ENCODE data around the gene ACSL6.

Gene ACSL6

GRCh38 chr5:131994090-131994489 lies 17.4 kb downstream of the ACSL6 start:
- Histone ChIP-seq H3K36me3 (ENCODE audit: insufficient read depth, low read length) (no peaks in the 10 kb centered on the region), H3K9me2 (replicated peaks; ENCODE audit: low read depth, low read length) (no peaks in the 10 kb centered on the region), H3K4me3 (ENCODE audit: low read length, poor library complexity, severe bottlenecking) (no peak overlapping the region), H3K9me3 (ENCODE audit: insufficient read depth, low read depth, low read length) (no peaks in the 10 kb centered on the region), H3K9ac (ENCODE audit: low read depth, low read length, poor library complexity, severe bottlenecking) (no peak overlapping the region), H3K79me2 (ENCODE audit: insufficient read depth, low read length) (peaks cover 8% of the 10 kb centered on the region; the same call in 1 of the 2 replicates), H3K27me3 (ENCODE audit: insufficient read depth, low read length, poor library complexity, severe bottlenecking) (no peaks in the 10 kb centered on the region), H4K20me1 (ENCODE audit: insufficient read depth, low read length, poor library complexity, severe bottlenecking) (no peaks in the 10 kb centered on the region), H3K4me2 (ENCODE audit: low read depth, low read length, poor library complexity, severe bottlenecking) (no peak overlapping the region), H3F3A (ENCODE audit: low read depth) (peaks cover 3% of the 10 kb centered on the region; the same call in 1 of the 2 replicates), H3K4me1 (ENCODE audit: insufficient read depth, low read length, poor library complexity, severe bottlenecking) (peaks cover 45% of the 10 kb centered on the region), H2AFZ (ENCODE audit: low read length) (no peak overlapping the region)
- TF ChIP-seq CTCF (conservative IDR thresholded peaks at IDR 0.05; ENCODE audit: low read length) (no peak), EZH2phosphoT487 (IDR thresholded peaks at IDR 0.05; ENCODE audit: borderline replicate concordance) (no peak)

- Histone ChIP-seq H2AFZ (ENCODE audit: low read length) (no peak overlapping the region), H4K20me1 (ENCODE audit: insufficient read depth, low read length, poor library complexity, severe bottlenecking) (no peaks in the 10 kb centered on the region), H3K9me2 (replicated peaks; ENCODE audit: low read depth, low read length) (no peaks in the 10 kb centered on the region), H3K27me3 (ENCODE audit: insufficient read depth, low read length, poor library complexity, severe bottlenecking) (no peaks in the 10 kb centered on the region), H3K4me3 (ENCODE audit: low read length, poor library complexity, severe bottlenecking) (no peak overlapping the region), H3K4me1 (ENCODE audit: insufficient read depth, low read length, poor library complexity, severe bottlenecking) (peaks cover 41% of the 10 kb centered on the region), H3K79me2 (ENCODE audit: insufficient read depth, low read length) (peaks cover 8% of the 10 kb centered on the region; the same call in 1 of the 2 replicates), H3K9ac (ENCODE audit: low read depth, low read length, poor library complexity, severe bottlenecking) (no peak overlapping the region), H3K36me3 (ENCODE audit: insufficient read depth, low read length) (no peaks in the 10 kb centered on the region), H3K4me2 (ENCODE audit: low read depth, low read length, poor library complexity, severe bottlenecking) (no peak overlapping the region), H3K9me3 (ENCODE audit: insufficient read depth, low read depth, low read length) (no peaks in the 10 kb centered on the region), H3F3A (ENCODE audit: low read depth) (no peaks in the 10 kb centered on the region)
- no peak for TF ChIP-seq EZH2phosphoT487 (IDR thresholded peaks at IDR 0.05; ENCODE audit: borderline replicate concordance)
- no peak for TF ChIP-seq CTCF (conservative IDR thresholded peaks at IDR 0.05; ENCODE audit: low read length)
These were observed 17.8 kb downstream of the ACSL6 start for GRCh38 chr5:131993676-131994075.

DNA sequence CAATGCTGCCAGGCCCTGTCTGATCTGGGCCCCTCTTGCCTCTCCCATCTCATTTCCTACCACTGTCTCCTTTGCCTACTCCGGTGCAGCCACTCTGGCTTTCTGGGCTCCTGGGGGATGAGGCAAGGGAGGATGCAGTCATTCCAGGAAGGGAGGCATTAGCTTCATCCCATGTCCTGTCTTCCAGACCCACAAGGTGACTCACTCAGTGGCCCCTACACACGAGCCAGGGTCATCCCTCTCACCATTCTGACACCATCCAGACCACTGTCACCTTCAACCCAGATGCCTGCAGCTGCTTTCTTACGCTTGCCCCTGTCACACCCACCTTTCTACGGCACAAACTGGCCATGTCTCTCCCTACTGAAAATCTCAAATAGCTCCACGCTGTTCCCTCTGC lies 19.1 kb downstream of the ACSL6 start:
- no peak overlapping the region for H3K4me3 ChIP-seq (ENCODE audit: low read length, poor library complexity, severe bottlenecking)
- H3K79me2 ChIP-seq (ENCODE audit: insufficient read depth, low read length), result peaks cover under 1% of the 10 kb centered on the region; the same call in 1 of the 2 replicates
- no peaks in the 10 kb centered on the region for H3K9me2 ChIP-seq (replicated peaks; ENCODE audit: low read depth, low read length)
- no peaks in the 10 kb centered on the region for H3F3A ChIP-seq (ENCODE audit: low read depth)
- no peaks in the 10 kb centered on the region for H3K27me3 ChIP-seq (ENCODE audit: insufficient read depth, low read length, poor library complexity, severe bottlenecking)
- H3K36me3 ChIP-seq (ENCODE audit: insufficient read depth, low read length), result no peaks in the 10 kb centered on the region
- no peak overlapping the region for H3K4me2 ChIP-seq (ENCODE audit: low read depth, low read length, poor library complexity, severe bottlenecking)
- H3K9ac ChIP-seq (ENCODE audit: low read depth, low read length, poor library complexity, severe bottlenecking), result no peak overlapping the region
- no peaks in the 10 kb centered on the region for H4K20me1 ChIP-seq (ENCODE audit: insufficient read depth, low read length, poor library complexity, severe bottlenecking)
- TF ChIP-seq CTCF (conservative IDR thresholded peaks at IDR 0.05; ENCODE audit: low read length) (no peak), EZH2phosphoT487 (IDR thresholded peaks at IDR 0.05; ENCODE audit: borderline replicate concordance) (no peak)
- peaks cover 28% of the 10 kb centered on the region for H3K4me1 ChIP-seq (ENCODE audit: insufficient read depth, low read length, poor library complexity, severe bottlenecking)
- H3K9me3 ChIP-seq (ENCODE audit: insufficient read depth, low read depth, low read length), result no peaks in the 10 kb centered on the region
- H2AFZ ChIP-seq (ENCODE audit: low read length), result no peak overlapping the region

Data from Loucy (cell line).